ENCODE measurements around the gene TEX28. TPM values are rescaled to one million over a fixed set of nuclear protein-coding genes. Genes with fewer than 3 reads are reported as not detected.

The TEX28 gene
- total RNA-seq, 2 donors from 2014 or later: not detected

Other genes starting within 250 kb of the TEX28 start
- gene MECP2, start 197.4 kb downstream of the TEX28 start, total RNA-seq: 10 to 100 TPM; 61.0 to 84.9 TPM
- not detected for gene OPN1LW, start 150.9 kb downstream of the TEX28 start, total RNA-seq
- not detected for gene OPN1MW, start 112.5 kb downstream of the TEX28 start, total RNA-seq
- gene OPN1MW2, start 75.4 kb downstream of the TEX28 start, total RNA-seq: not detected
- gene OPN1MW3, start 37.5 kb downstream of the TEX28 start, total RNA-seq: not detected
- under 1 TPM; 0.48 to 0.56 TPM for gene TKTL1, start 671 bp upstream of the TEX28 start, total RNA-seq
- gene FLNA, start 79.5 kb upstream of the TEX28 start, total RNA-seq: 100 to 1,000 TPM; 690 to 932 TPM
- 10 to 100 TPM; 79.3 to 83.0 TPM for gene EMD, start 84.2 kb upstream of the TEX28 start, total RNA-seq
- gene RPL10, start 103.3 kb upstream of the TEX28 start, total RNA-seq: 1,000 to 10,000 TPM; 1,357 to 2,520 TPM
- gene DNASE1L1, start 114.1 kb upstream of the TEX28 start, total RNA-seq: 10 to 100 TPM; 14.7 to 20.6 TPM
- gene TAFAZZIN, start 116.4 kb upstream of the TEX28 start, total RNA-seq: 10 to 100 TPM; 24.7 to 62.4 TPM
- 10 to 100 TPM; 26.9 to 44.5 TPM for gene ATP6AP1, start 133.6 kb upstream of the TEX28 start, total RNA-seq
- 100 to 1,000 TPM in 1 of 2 donors, 10 to 100 TPM in 1; 96.4 to 213 TPM for gene GDI1, start 142.0 kb upstream of the TEX28 start, total RNA-seq
- 10 to 100 TPM; 53.0 to 68.5 TPM for gene FAM50A, start 149.0 kb upstream of the TEX28 start, total RNA-seq
- gene PLXNA3, start 163.2 kb upstream of the TEX28 start, total RNA-seq: 10 to 100 TPM; 37.2 to 40.4 TPM
- gene LAGE3, start 184.2 kb upstream of the TEX28 start, total RNA-seq: 10 to 100 TPM; 44.9 to 46.0 TPM
- gene UBL4A, start 191.5 kb upstream of the TEX28 start, total RNA-seq: 10 to 100 TPM; 39.6 to 40.4 TPM
- gene SLC10A3, start 195.5 kb upstream of the TEX28 start, total RNA-seq: 10 to 100 TPM in 1 of 2 donors, 1 to 10 TPM in 1; 9.8 to 15.6 TPM
- 10 to 100 TPM; 27.7 to 32.7 TPM for gene FAM3A, start 221.1 kb upstream of the TEX28 start, total RNA-seq